Large intestine (tissue), 12 donors: ENCODE data around the gene SNRNP200. TPM values are rescaled to one million over a fixed set of nuclear protein-coding genes. Genes with fewer than 3 reads are reported as not detected.

ENCODE experiments used
- DNase-seq, 2 donors: peaks; one replicate each; pipeline versions ENCODE4 v3.0.0 to v3.0.0-alpha.2; 2013
- H3K27ac ChIP-seq: one replicate; pipeline ENCODE4 v1.5.1; 2013; ENCODE audit warnings: low read length
- H3K27me3 ChIP-seq: 2 replicates; pipeline ENCODE4 v1.6.1; 2013; ENCODE audit warnings: low read length; ENCODE audit not compliant: control insufficient read depth, insufficient read depth
- H3K36me3 ChIP-seq: 2 replicates; pipeline ENCODE4 v1.6.1; 2013; ENCODE audit warnings: low read length; ENCODE audit not compliant: control insufficient read depth, insufficient read depth
- H3K4me1 ChIP-seq: one replicate; pipeline ENCODE4 v1.6.1; 2013; ENCODE audit warnings: low read length; ENCODE audit not compliant: control insufficient read depth, insufficient read depth
- H3K4me3 ChIP-seq: one replicate; pipeline ENCODE4 v1.5.1; 2013; ENCODE audit warnings: low read length
- H3K9me3 ChIP-seq: one replicate; pipeline ENCODE4 v1.6.1; 2013; ENCODE audit warnings: mild to moderate bottlenecking, low read depth, low read length, moderate library complexity; ENCODE audit not compliant: control insufficient read depth
- WGBS: methylation state at CpG from one replicate; pipeline ENCODE4 v1.1.5; 2013; ENCODE audit warnings: low lambda C conversion rate; ENCODE audit not compliant: insufficient coverage; 5-methylcytosine and 5-hydroxymethylcytosine counted together
- long read RNA-seq, 11 donors: transcript quantifications; one replicate each; lab custom pipeline, GENCODE V29; 2026
- polyA plus RNA-seq: library from polyadenylated mRNA; unstranded; fragments of 120-200 nt; gene quantifications from one replicate; pipeline ENCODE4 v1.2.1, GENCODE V29; 2013

SNRNP200 gene
- 158 TPM for polyA plus RNA-seq
- long read RNA-seq, donor 1, full-length matches to known transcripts, result 5 of 42 reads
- long read RNA-seq, donor 1, partial matches to known transcripts, result 37 of 42 reads
- long read RNA-seq, donor 1, other reads (novel, unspliced or antisense), result 0 of 42 reads
- long read RNA-seq, donor 2, full-length matches to known transcripts, result 6 of 114 reads
- long read RNA-seq, donor 2, partial matches to known transcripts, result 108 of 114 reads
- long read RNA-seq, donor 2, other reads (novel, unspliced or antisense), result 0 of 114 reads
- long read RNA-seq, donor 3, result 0 reads
- long read RNA-seq, donor 4, partial matches to known transcripts, result 7 of 7 reads
- long read RNA-seq, donor 4, other reads (novel, unspliced or antisense), result 0 of 7 reads
- long read RNA-seq, donor 5, full-length matches to known transcripts, result 4 of 41 reads
- long read RNA-seq, donor 5, partial matches to known transcripts, result 37 of 41 reads
- long read RNA-seq, donor 5, other reads (novel, unspliced or antisense), result 0 of 41 reads
- long read RNA-seq, donor 6, full-length matches to known transcripts, result 2 of 74 reads
- long read RNA-seq, donor 6, partial matches to known transcripts, result 72 of 74 reads
- long read RNA-seq, donor 6, other reads (novel, unspliced or antisense), result 0 of 74 reads
- long read RNA-seq, donor 7, full-length matches to known transcripts, result 2 of 27 reads
- long read RNA-seq, donor 7, partial matches to known transcripts, result 25 of 27 reads
- long read RNA-seq, donor 7, other reads (novel, unspliced or antisense), result 0 of 27 reads
- long read RNA-seq, donor 8, full-length matches to known transcripts, result 5 of 119 reads
- long read RNA-seq, donor 8, partial matches to known transcripts, result 114 of 119 reads
- long read RNA-seq, donor 8, other reads (novel, unspliced or antisense), result 0 of 119 reads
- long read RNA-seq, donor 9, full-length matches to known transcripts, result 6 of 72 reads
- long read RNA-seq, donor 9, partial matches to known transcripts, result 66 of 72 reads
- long read RNA-seq, donor 9, other reads (novel, unspliced or antisense), result 0 of 72 reads
- long read RNA-seq, donor 10, full-length matches to known transcripts, result 15 of 61 reads
- long read RNA-seq, donor 10, partial matches to known transcripts, result 46 of 61 reads
- long read RNA-seq, donor 10, other reads (novel, unspliced or antisense), result 0 of 61 reads
- long read RNA-seq, donor 11, full-length matches to known transcripts, result 5 of 36 reads
- long read RNA-seq, donor 11, partial matches to known transcripts, result 31 of 36 reads
- long read RNA-seq, donor 11, other reads (novel, unspliced or antisense), result 0 of 36 reads

- Histone ChIP-seq H3K36me3 (peaks cover 31% of the 10 kb centered on the region), H3K4me3 (peak within 1 kb of the TSS; percentile 94), H3K9me3 (no peaks in the 10 kb centered on the region), H3K27ac (peak within 1 kb of the TSS; percentile 85), H3K4me1 (peaks cover 8% of the 10 kb centered on the region), H3K27me3 (no peaks in the 10 kb centered on the region)
- peak; percentile 82 to 92 for DNase-seq
- WGBS, result no CpG with 5 or more reads among the region's 61 CpGs
These were observed at the start of gene SNRNP200 for GRCh38 chr2:96305091-96305978. Gene SNRNP200 (minus strand): TSS chr2:96305546. CDS start chr2:96305437, 109 bp downstream.

- WGBS, result 100% methylated on average over 1 of the region's 4 CpGs
- no peaks in the 10 kb centered on the region for H3K9me3 ChIP-seq
- no peak overlapping the region for H3K27ac ChIP-seq
- DNase-seq, result no peak
- no peaks in the 10 kb centered on the region for H3K27me3 ChIP-seq
- peaks cover 32% of the 10 kb centered on the region for H3K36me3 ChIP-seq
- no peaks in the 10 kb centered on the region for H3K4me1 ChIP-seq
- H3K4me3 ChIP-seq, result no peak overlapping the region
These were observed 49.1 kb upstream of the SNRNP200 start for GRCh38 chr2:96354492-96354891.

- H3K27me3 ChIP-seq, result no peaks in the 10 kb centered on the region
- H3K36me3 ChIP-seq, result peaks cover 31% of the 10 kb centered on the region
- no CpG with 5 or more reads among the region's 4 CpGs for WGBS
- no peak overlapping the region for H3K4me3 ChIP-seq
- no peaks in the 10 kb centered on the region for H3K9me3 ChIP-seq
- DNase-seq, result no peak
- no peak overlapping the region for H3K27ac ChIP-seq
- H3K4me1 ChIP-seq, result no peaks in the 10 kb centered on the region
These were observed 48.3 kb upstream of the SNRNP200 start for GRCh38 chr2:96353606-96354101.

GRCh38 chr2:96353032-96353561 lies 47.8 kb upstream of the SNRNP200 start:
- DNase-seq, result no peak
- Histone ChIP-seq H3K4me3 (no peak overlapping the region), H3K36me3 (peaks cover 31% of the 10 kb centered on the region), H3K27ac (no peak overlapping the region), H3K9me3 (no peaks in the 10 kb centered on the region), H3K27me3 (no peaks in the 10 kb centered on the region), H3K4me1 (no peaks in the 10 kb centered on the region)
- WGBS, result no CpG with 5 or more reads among the region's 9 CpGs

GRCh38 chr2:96347395-96347794 lies 42.0 kb upstream of the SNRNP200 start:
- H3K4me3 ChIP-seq, result no peak overlapping the region
- no peak for DNase-seq
- H3K27ac ChIP-seq, result no peak overlapping the region
- no CpG with 5 or more reads among the region's 1 CpG for WGBS
- H3K9me3 ChIP-seq, result no peaks in the 10 kb centered on the region
- H3K4me1 ChIP-seq, result peaks cover under 1% of the 10 kb centered on the region
- no peaks in the 10 kb centered on the region for H3K27me3 ChIP-seq
- peaks cover 9% of the 10 kb centered on the region for H3K36me3 ChIP-seq

- Histone ChIP-seq H3K4me3 (no peak overlapping the region), H3K27ac (no peak overlapping the region), H3K27me3 (no peaks in the 10 kb centered on the region), H3K36me3 (peaks cover 4% of the 10 kb centered on the region), H3K9me3 (no peaks in the 10 kb centered on the region), H3K4me1 (peaks cover 3% of the 10 kb centered on the region)
- WGBS, result no CpG with 5 or more reads among the region's 6 CpGs
- no peak for DNase-seq
These were observed 40.6 kb upstream of the SNRNP200 start for GRCh38 chr2:96345868-96346462.

GRCh38 chr2:96345438-96345837 lies 40.1 kb upstream of the SNRNP200 start:
- H3K27me3 ChIP-seq, result no peaks in the 10 kb centered on the region
- DNase-seq, result no peak
- H3K4me1 ChIP-seq, result peaks cover 3% of the 10 kb centered on the region
- no peak overlapping the region for H3K4me3 ChIP-seq
- 100% methylated on average over 1 of the region's 4 CpGs for WGBS
- H3K27ac ChIP-seq, result no peak overlapping the region
- no peaks in the 10 kb centered on the region for H3K36me3 ChIP-seq
- no peaks in the 10 kb centered on the region for H3K9me3 ChIP-seq

GRCh38 chr2:96344011-96344410 lies 38.7 kb upstream of the SNRNP200 start:
- H3K27me3 ChIP-seq, result no peaks in the 10 kb centered on the region
- peaks cover 3% of the 10 kb centered on the region for H3K4me1 ChIP-seq
- no peaks in the 10 kb centered on the region for H3K9me3 ChIP-seq
- H3K4me3 ChIP-seq, result no peak overlapping the region
- H3K36me3 ChIP-seq, result no peaks in the 10 kb centered on the region
- DNase-seq, result no peak
- 93% methylated on average over 2 of the region's 5 CpGs for WGBS
- H3K27ac ChIP-seq, result no peak overlapping the region

- Histone ChIP-seq H3K36me3 (no peaks in the 10 kb centered on the region), H3K4me3 (no peak overlapping the region), H3K27me3 (no peaks in the 10 kb centered on the region), H3K9me3 (no peaks in the 10 kb centered on the region), H3K27ac (no peak overlapping the region), H3K4me1 (peaks cover 3% of the 10 kb centered on the region)
- DNase-seq, result peak; percentile 57 to 71
- WGBS, result 17% methylated on average over 1 of the region's 6 CpGs
These were observed 36.7 kb upstream of the SNRNP200 start for GRCh38 chr2:96342085-96342484.
